Measurements from ENCODE around the gene AHI1.

Gene AHI1

GRCh38 chr6:135382182-135382628 is 115.3 kb downstream of the AHI1 start:
- Histone ChIP-seq H3K9me3 (replicated peaks in 1 of 2; ENCODE audit: control insufficient read depth in 2 of 2, insufficient read depth in 1 of 2, low read depth in 1 of 2, low read length in 2 of 2) (no peaks in the 10 kb centered on the region), H3K27me3 (ENCODE audit: control insufficient read depth in 3 of 3, insufficient read depth in 3 of 3, low read depth in 1 of 3, low read length in 3 of 3) (no peaks in the 10 kb centered on the region), H3K4ac (ENCODE audit: low read length) (no peak overlapping the region), H2AK5ac (ENCODE audit: low read depth, low read length) (no peak overlapping the region), H4K91ac (ENCODE audit: low read depth, low read length, poor library complexity) (no peak overlapping the region), H2BK15ac (ENCODE audit: low read length) (no peak overlapping the region), H3K27ac (replicated peaks; ENCODE audit: low read length) (no peak overlapping the region), H2BK120ac (ENCODE audit: low read depth, low read length) (no peak overlapping the region), H2BK5ac (ENCODE audit: low read length) (no peak overlapping the region), H2AFZ (ENCODE audit: low read length) (no peak overlapping the region), H4K8ac (ENCODE audit: low read depth, low read length) (no peak overlapping the region), H3K9ac (ENCODE audit: low read depth, low read length, poor library complexity) (no peak overlapping the region), H3K18ac (ENCODE audit: low read length) (no peak overlapping the region), H3K36me3 (replicated peaks in 1 of 2; ENCODE audit: control insufficient read depth in 2 of 2, insufficient read depth in 2 of 2, low read length in 2 of 2) (no peaks in the 10 kb centered on the region), H3K4me1 (ENCODE audit: control insufficient read depth in 2 of 2, insufficient read depth in 1 of 2, low read depth in 1 of 2, low read length in 2 of 2) (no peaks in the 10 kb centered on the region), H3K4me3 (ENCODE audit: low read length in 2 of 2) (no peak overlapping the region), H3K23ac (ENCODE audit: low read depth, low read length, poor library complexity) (no peak overlapping the region), H3K79me1 (ENCODE audit: low read depth, low read length) (no peaks in the 10 kb centered on the region), H3K4me2 (ENCODE audit: insufficient read depth, low read length, poor library complexity, severe bottlenecking) (no peak overlapping the region), H3K14ac (ENCODE audit: low read length) (no peak overlapping the region), H2BK12ac (ENCODE audit: low read length) (no peak overlapping the region)
- DNase-seq (ENCODE audit: low spot score), result no peak
- no CpG with 5 or more reads among the region's 2 CpGs for WGBS, 2 donors (ENCODE audit: extremely low coverage in 2 of 2, insufficient read length in 2 of 2, insufficient replicate concordance in 1 of 2)

GRCh38 chr6:135380793-135381192 is 116.7 kb downstream of the AHI1 start:
- DNase-seq (ENCODE audit: low spot score), result no peak
- H3K4me3 ChIP-seq (ENCODE audit: low read length in 2 of 2), result no peak overlapping the region
- no peaks in the 10 kb centered on the region for H3K79me1 ChIP-seq (ENCODE audit: low read depth, low read length)
- H3K4ac ChIP-seq (ENCODE audit: low read length), result no peak overlapping the region
- no peaks in the 10 kb centered on the region for H3K9me3 ChIP-seq (replicated peaks in 1 of 2; ENCODE audit: control insufficient read depth in 2 of 2, insufficient read depth in 1 of 2, low read depth in 1 of 2, low read length in 2 of 2)
- no peak overlapping the region for H2BK5ac ChIP-seq (ENCODE audit: low read length)
- H2BK15ac ChIP-seq (ENCODE audit: low read length), result no peak overlapping the region
- H2BK12ac ChIP-seq (ENCODE audit: low read length), result no peak overlapping the region
- H3K14ac ChIP-seq (ENCODE audit: low read length), result no peak overlapping the region
- H2BK120ac ChIP-seq (ENCODE audit: low read depth, low read length), result no peak overlapping the region
- H3K9ac ChIP-seq (ENCODE audit: low read depth, low read length, poor library complexity), result no peak overlapping the region
- H3K18ac ChIP-seq (ENCODE audit: low read length), result no peak overlapping the region
- H4K91ac ChIP-seq (ENCODE audit: low read depth, low read length, poor library complexity), result no peak overlapping the region
- H3K36me3 ChIP-seq (replicated peaks in 1 of 2; ENCODE audit: control insufficient read depth in 2 of 2, insufficient read depth in 2 of 2, low read length in 2 of 2), result no peaks in the 10 kb centered on the region
- no peak overlapping the region for H2AFZ ChIP-seq (ENCODE audit: low read length)
- no peak overlapping the region for H3K27ac ChIP-seq (replicated peaks; ENCODE audit: low read length)
- H3K23ac ChIP-seq (ENCODE audit: low read depth, low read length, poor library complexity), result no peak overlapping the region
- no peaks in the 10 kb centered on the region for H3K27me3 ChIP-seq (ENCODE audit: control insufficient read depth in 3 of 3, insufficient read depth in 3 of 3, low read depth in 1 of 3, low read length in 3 of 3)
- no peak overlapping the region for H3K4me2 ChIP-seq (ENCODE audit: insufficient read depth, low read length, poor library complexity, severe bottlenecking)
- H2AK5ac ChIP-seq (ENCODE audit: low read depth, low read length), result no peak overlapping the region
- H4K8ac ChIP-seq (ENCODE audit: low read depth, low read length), result no peak overlapping the region
- no peaks in the 10 kb centered on the region for H3K4me1 ChIP-seq (ENCODE audit: control insufficient read depth in 2 of 2, insufficient read depth in 1 of 2, low read depth in 1 of 2, low read length in 2 of 2)

- no peak overlapping the region for H2BK5ac ChIP-seq (ENCODE audit: low read length)
- H3K4me3 ChIP-seq (ENCODE audit: low read length in 2 of 2), result no peak overlapping the region
- no peak overlapping the region for H2AFZ ChIP-seq (ENCODE audit: low read length)
- no peak overlapping the region for H2BK12ac ChIP-seq (ENCODE audit: low read length)
- H3K79me1 ChIP-seq (ENCODE audit: low read depth, low read length), result no peaks in the 10 kb centered on the region
- no peaks in the 10 kb centered on the region for H3K9me3 ChIP-seq (replicated peaks in 1 of 2; ENCODE audit: control insufficient read depth in 2 of 2, insufficient read depth in 1 of 2, low read depth in 1 of 2, low read length in 2 of 2)
- H3K14ac ChIP-seq (ENCODE audit: low read length), result no peak overlapping the region
- H3K27me3 ChIP-seq (ENCODE audit: control insufficient read depth in 3 of 3, insufficient read depth in 3 of 3, low read depth in 1 of 3, low read length in 3 of 3), result no peaks in the 10 kb centered on the region
- no peak overlapping the region for H3K27ac ChIP-seq (replicated peaks; ENCODE audit: low read length)
- no peak overlapping the region for H3K18ac ChIP-seq (ENCODE audit: low read length)
- no peak overlapping the region for H3K4ac ChIP-seq (ENCODE audit: low read length)
- no peak overlapping the region for H3K9ac ChIP-seq (ENCODE audit: low read depth, low read length, poor library complexity)
- DNase-seq (ENCODE audit: low spot score), result no peak
- H4K8ac ChIP-seq (ENCODE audit: low read depth, low read length), result no peak overlapping the region
- no peak overlapping the region for H2AK5ac ChIP-seq (ENCODE audit: low read depth, low read length)
- no peaks in the 10 kb centered on the region for H3K36me3 ChIP-seq (replicated peaks in 1 of 2; ENCODE audit: control insufficient read depth in 2 of 2, insufficient read depth in 2 of 2, low read length in 2 of 2)
- H3K4me1 ChIP-seq (ENCODE audit: control insufficient read depth in 2 of 2, insufficient read depth in 1 of 2, low read depth in 1 of 2, low read length in 2 of 2), result no peaks in the 10 kb centered on the region
- no peak overlapping the region for H2BK120ac ChIP-seq (ENCODE audit: low read depth, low read length)
- no peak overlapping the region for H3K4me2 ChIP-seq (ENCODE audit: insufficient read depth, low read length, poor library complexity, severe bottlenecking)
- no peak overlapping the region for H3K23ac ChIP-seq (ENCODE audit: low read depth, low read length, poor library complexity)
- H4K91ac ChIP-seq (ENCODE audit: low read depth, low read length, poor library complexity), result no peak overlapping the region
- H2BK15ac ChIP-seq (ENCODE audit: low read length), result no peak overlapping the region
Observed at GRCh38 chr6:135379647-135380046, 117.9 kb downstream of the AHI1 start.

GRCh38 chr6:135372758-135373157 is 124.8 kb downstream of the AHI1 start:
- Histone ChIP-seq H2BK15ac (ENCODE audit: low read length) (no peak overlapping the region), H3K18ac (ENCODE audit: low read length) (no peak overlapping the region), H3K27me3 (ENCODE audit: control insufficient read depth in 3 of 3, insufficient read depth in 3 of 3, low read depth in 1 of 3, low read length in 3 of 3) (no peaks in the 10 kb centered on the region), H2BK5ac (ENCODE audit: low read length) (no peak overlapping the region), H2BK12ac (ENCODE audit: low read length) (no peak overlapping the region), H3K36me3 (replicated peaks in 1 of 2; ENCODE audit: control insufficient read depth in 2 of 2, insufficient read depth in 2 of 2, low read length in 2 of 2) (peaks cover 2 to 3% of the 10 kb centered on the region in 2 donors), H3K9ac (ENCODE audit: low read depth, low read length, poor library complexity) (no peak overlapping the region), H3K9me3 (replicated peaks in 1 of 2; ENCODE audit: control insufficient read depth in 2 of 2, insufficient read depth in 1 of 2, low read depth in 1 of 2, low read length in 2 of 2) (peaks cover 9% of the 10 kb centered on the region in 2 donors), H2AK5ac (ENCODE audit: low read depth, low read length) (no peak overlapping the region), H4K8ac (ENCODE audit: low read depth, low read length) (no peak overlapping the region), H3K4me2 (ENCODE audit: insufficient read depth, low read length, poor library complexity, severe bottlenecking) (no peak overlapping the region), H3K79me1 (ENCODE audit: low read depth, low read length) (no peaks in the 10 kb centered on the region), H3K4ac (ENCODE audit: low read length) (no peak overlapping the region), H3K23ac (ENCODE audit: low read depth, low read length, poor library complexity) (no peak overlapping the region), H2BK120ac (ENCODE audit: low read depth, low read length) (no peak overlapping the region), H3K4me1 (ENCODE audit: control insufficient read depth in 2 of 2, insufficient read depth in 1 of 2, low read depth in 1 of 2, low read length in 2 of 2) (no peaks in the 10 kb centered on the region), H3K14ac (ENCODE audit: low read length) (no peak overlapping the region), H3K4me3 (ENCODE audit: low read length in 2 of 2) (no peak overlapping the region), H4K91ac (ENCODE audit: low read depth, low read length, poor library complexity) (no peak overlapping the region), H3K27ac (replicated peaks; ENCODE audit: low read length) (no peak overlapping the region), H2AFZ (ENCODE audit: low read length) (no peak overlapping the region)
- no peak for DNase-seq (ENCODE audit: low spot score)
- WGBS, 2 donors (ENCODE audit: extremely low coverage in 2 of 2, insufficient read length in 2 of 2, insufficient replicate concordance in 1 of 2), result no CpG with 5 or more reads among the region's 2 CpGs

Data from neuronal stem cell (in vitro differentiated cells).